HG02678 (cell line): ENCODE data around the gene ITPRID1.

Source experiments
- ATAC-seq: cut with Tn5 transposase; IDR thresholded peaks from one replicate; pipeline ENCODE4 v1.9.1; 2021; ENCODE audit warnings: mild to moderate bottlenecking, moderate library complexity; ENCODE audit not compliant: unreplicated experiment

Gene ITPRID1

GRCh38 chr7:31633467-31633866 is 119.6 kb downstream of the ITPRID1 start:
- ATAC-seq = no peak

GRCh38 chr7:31633894-31634494 is 120.1 kb downstream of the ITPRID1 start:
- ATAC-seq = no peak

- no peak for ATAC-seq
Measured at GRCh38 chr7:31640381-31640780, 126.5 kb downstream of the ITPRID1 start.

- ATAC-seq = no peak
Measured at GRCh38 chr7:31642681-31643115, 128.8 kb downstream of the ITPRID1 start.

- no peak for ATAC-seq
Measured at GRCh38 chr7:31646942-31647341, 133.1 kb downstream of the ITPRID1 start.

GRCh38 chr7:31647511-31647910 is 133.6 kb downstream of the ITPRID1 start:
- ATAC-seq = no peak

GRCh38 chr7:31648288-31648687 is 134.4 kb downstream of the ITPRID1 start:
- no peak for ATAC-seq

- ATAC-seq = no peak
Measured at GRCh38 chr7:31648880-31649279, 135.0 kb downstream of the ITPRID1 start.

- ATAC-seq = no peak
Measured at GRCh38 chr7:31651234-31652062, 137.6 kb downstream of the ITPRID1 start.

GRCh38 chr7:31652063-31652326 is 138.1 kb downstream of the ITPRID1 start:
- no peak for ATAC-seq

- ATAC-seq = no peak
Measured at GRCh38 chr7:31663072-31663471, 149.2 kb downstream of the ITPRID1 start.

GRCh38 chr7:31664890-31665289 is 151.0 kb downstream of the ITPRID1 start:
- ATAC-seq = no peak

- no peak for ATAC-seq
Measured at GRCh38 chr7:31665546-31665945, 151.7 kb downstream of the ITPRID1 start.

GRCh38 chr7:31669461-31669860 is 155.6 kb downstream of the ITPRID1 start:
- ATAC-seq = no peak

GRCh38 chr7:31679574-31680305 is 165.8 kb downstream of the ITPRID1 start:
- ATAC-seq = no peak

- no peak for ATAC-seq
Measured at GRCh38 chr7:31683445-31684225, 169.7 kb downstream of the ITPRID1 start.

- ATAC-seq = no peak
Measured at GRCh38 chr7:31687024-31687748, 173.3 kb downstream of the ITPRID1 start, which contains the start of gene PPP1R17. TSS of gene PPP1R17 (plus strand) at chr7:31687215. CDS start at chr7:31692442, 5,227 bp downstream.

GRCh38 chr7:31688372-31688771 is 174.5 kb downstream of the ITPRID1 start:
- peak; percentile 90 for ATAC-seq

GRCh38 chr7:31688996-31689395 is 175.1 kb downstream of the ITPRID1 start:
- no peak for ATAC-seq

- ATAC-seq = no peak
Measured at GRCh38 chr7:31690935-31691334, 177.0 kb downstream of the ITPRID1 start.
